Ishikawa (cell line): ENCODE data around the gene TBC1D2B.

Experiments
- EP300 ChIP-seq: IDR thresholded peaks from 2 replicates; pipeline ENCODE4 v1.6.1; 2012; ENCODE audit warnings: borderline replicate concordance
- NFIC ChIP-seq: IDR thresholded peaks from 2 replicates; pipeline ENCODE4 v1.6.1; 2012
- RAD21 ChIP-seq: IDR thresholded peaks from 2 replicates; pipeline ENCODE4 v1.6.1; 2012; ENCODE audit warnings: low read depth
- TAF1 ChIP-seq: IDR thresholded peaks from 2 replicates; pipeline ENCODE4 v1.6.1; 2012; ENCODE audit warnings: low read depth, mild to moderate bottlenecking
- TCF12 ChIP-seq: IDR thresholded peaks from 2 replicates; pipeline ENCODE4 v1.6.1; 2012; ENCODE audit warnings: low read depth
- ZBTB7A ChIP-seq: IDR thresholded peaks from 2 replicates; pipeline ENCODE4 v1.6.1; 2012; ENCODE audit warnings: low read depth
- TF ChIP-seq, protein P1 (sequence below): IDR thresholded peaks from 2 replicates; pipeline ENCODE4 v1.6.1; 2012

DNA sequence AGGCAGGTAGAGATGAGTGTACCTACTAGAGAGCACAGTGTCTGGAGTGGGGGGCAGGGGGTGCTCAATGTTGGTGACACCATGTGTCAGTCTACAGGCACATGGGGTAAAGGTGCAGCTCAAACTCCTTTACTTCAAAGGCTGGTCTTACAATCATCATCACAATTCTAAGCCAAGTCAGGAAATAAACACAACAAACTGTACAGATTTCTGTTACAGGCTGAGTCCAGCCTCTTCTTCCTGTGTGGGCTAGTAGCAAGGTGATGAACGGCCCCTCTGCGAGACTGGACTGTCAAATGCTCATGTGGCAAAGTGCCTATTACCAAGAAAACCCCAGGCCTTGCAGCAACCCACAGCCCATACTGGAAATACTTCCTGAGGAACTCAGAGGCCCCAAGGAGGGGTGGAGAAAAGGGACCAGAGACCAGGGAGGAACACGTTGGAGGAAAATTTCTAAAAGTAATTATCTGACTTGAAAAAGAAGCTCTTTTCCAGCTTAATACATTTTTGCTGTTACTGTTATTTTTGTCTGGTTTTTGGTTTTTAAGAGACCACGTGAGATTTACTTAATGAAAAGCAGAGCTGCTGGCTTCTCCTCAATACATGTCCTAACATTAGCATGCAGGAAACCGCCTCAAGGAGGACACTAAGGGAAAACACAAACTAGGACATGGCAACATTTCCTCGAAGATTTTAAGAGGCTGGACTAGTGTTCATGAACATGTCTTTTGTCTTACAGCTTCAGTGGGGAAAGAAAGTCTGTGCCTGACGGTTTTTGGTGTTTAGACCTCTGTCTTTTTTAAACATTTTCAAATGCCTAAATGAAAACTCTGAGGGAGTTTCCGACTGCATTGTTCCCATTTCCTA, 29.5 kb downstream of the TBC1D2B start:
- TF ChIP-seq EP300 (no peak), NFIC (no peak), RAD21 (no peak), TCF12 (no peak), ZBTB7A (no peak), TAF1 (no peak)
- TF ChIP-seq, protein P1, sequence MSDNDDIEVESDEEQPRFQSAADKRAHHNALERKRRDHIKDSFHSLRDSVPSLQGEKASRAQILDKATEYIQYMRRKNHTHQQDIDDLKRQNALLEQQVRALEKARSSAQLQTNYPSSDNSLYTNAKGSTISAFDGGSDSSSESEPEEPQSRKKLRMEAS, result no peak
